Activated CD4-positive, alpha-beta T cell treated with anti-CD3 and anti-CD28 coated beads, Interleukin-2, amount 50 U/mL, for 24 hours (primary cell): ENCODE data around the gene ATAD3B.
A peak's percentile ranks its signal among the peaks of the same experiment; 100 is the strongest.
"Not testable (repeated sequence)": the region's sequence is repeated elsewhere in the genome, so short reads cannot be mapped to it uniquely, and the experiment has no call there.

ENCODE experiments used
- DNase-seq, 2 donors: peaks; one replicate each; pipeline ENCODE4 v3.0.0-alpha.2; 2020; ENCODE audit warnings: low read depth in 1 of 2, low spot score in 1 of 2

The ATAD3B gene, protein sequence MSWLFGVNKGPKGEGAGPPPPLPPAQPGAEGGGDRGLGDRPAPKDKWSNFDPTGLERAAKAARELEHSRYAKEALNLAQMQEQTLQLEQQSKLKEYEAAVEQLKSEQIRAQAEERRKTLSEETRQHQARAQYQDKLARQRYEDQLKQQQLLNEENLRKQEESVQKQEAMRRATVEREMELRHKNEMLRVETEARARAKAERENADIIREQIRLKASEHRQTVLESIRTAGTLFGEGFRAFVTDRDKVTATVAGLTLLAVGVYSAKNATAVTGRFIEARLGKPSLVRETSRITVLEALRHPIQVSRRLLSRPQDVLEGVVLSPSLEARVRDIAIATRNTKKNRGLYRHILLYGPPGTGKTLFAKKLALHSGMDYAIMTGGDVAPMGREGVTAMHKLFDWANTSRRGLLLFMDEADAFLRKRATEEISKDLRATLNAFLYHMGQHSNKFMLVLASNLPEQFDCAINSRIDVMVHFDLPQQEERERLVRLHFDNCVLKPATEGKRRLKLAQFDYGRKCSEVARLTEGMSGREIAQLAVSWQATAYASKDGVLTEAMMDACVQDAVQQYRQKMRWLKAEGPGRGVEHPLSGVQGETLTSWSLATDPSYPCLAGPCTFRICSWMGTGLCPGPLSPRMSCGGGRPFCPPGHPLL

DNA sequence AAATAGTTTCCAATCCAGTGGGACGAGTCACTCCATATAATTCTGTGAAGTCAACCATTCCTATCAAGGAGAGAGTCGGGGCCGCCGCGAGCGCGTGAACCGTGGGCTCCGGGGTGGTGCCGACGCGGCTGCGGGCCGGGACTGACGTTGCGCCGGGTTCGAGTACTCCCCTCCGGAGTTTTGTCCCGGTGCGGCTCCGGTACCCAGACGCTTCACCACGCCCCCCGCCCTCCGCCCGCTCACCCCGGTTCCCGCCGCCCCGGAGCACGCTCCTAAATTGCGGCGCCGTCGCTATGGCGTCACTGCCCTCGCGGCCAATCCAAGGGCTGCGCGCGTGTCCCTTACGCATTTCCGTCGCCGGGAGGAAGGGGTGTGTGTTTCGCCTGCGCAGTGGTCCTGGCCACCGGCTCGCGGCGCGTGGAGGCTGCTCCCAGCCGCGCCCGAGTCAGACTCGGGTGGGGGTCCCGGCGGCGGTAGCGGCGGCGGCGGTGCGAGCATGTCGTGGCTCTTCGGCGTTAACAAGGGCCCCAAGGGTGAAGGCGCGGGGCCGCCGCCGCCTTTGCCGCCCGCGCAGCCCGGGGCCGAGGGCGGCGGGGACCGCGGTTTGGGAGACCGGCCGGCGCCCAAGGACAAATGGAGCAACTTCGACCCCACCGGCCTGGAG lies at the start of gene ATAD3B:
TSS of gene ATAD3B (plus strand) at position 377 of the 664 bp plus-strand sequence. CDS start at position 497, 120 bp downstream.
- peak; percentile 85 to 93 for DNase-seq

DNA sequence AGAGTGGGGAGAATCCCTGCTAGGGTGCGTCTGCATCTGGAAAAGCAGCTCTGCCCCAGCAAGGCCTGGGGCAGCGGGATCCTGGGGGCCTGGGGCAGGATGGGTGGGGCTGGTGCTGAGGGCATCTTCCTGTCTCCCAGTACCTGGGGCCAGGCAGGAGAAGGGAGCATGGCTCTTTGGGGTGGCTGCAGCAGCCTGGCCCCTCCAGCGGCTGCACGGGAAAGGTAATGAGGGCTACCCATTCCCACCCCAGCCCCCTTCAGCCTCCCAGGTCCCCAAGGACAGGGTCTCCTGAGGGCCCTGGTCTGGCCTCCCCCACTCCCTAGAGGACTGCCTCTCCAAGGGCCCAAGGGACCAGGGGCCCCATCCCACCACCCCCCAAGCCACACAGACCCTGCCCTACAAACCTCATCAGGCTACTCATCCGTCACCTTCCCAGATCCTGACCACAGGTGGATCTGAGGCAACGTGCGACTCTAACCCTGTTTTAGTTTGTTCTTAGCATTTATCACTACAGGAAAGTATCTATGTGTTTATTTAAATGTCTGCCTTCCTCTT lies 49.6 kb upstream of the ATAD3B start:
- no peak for DNase-seq

DNA sequence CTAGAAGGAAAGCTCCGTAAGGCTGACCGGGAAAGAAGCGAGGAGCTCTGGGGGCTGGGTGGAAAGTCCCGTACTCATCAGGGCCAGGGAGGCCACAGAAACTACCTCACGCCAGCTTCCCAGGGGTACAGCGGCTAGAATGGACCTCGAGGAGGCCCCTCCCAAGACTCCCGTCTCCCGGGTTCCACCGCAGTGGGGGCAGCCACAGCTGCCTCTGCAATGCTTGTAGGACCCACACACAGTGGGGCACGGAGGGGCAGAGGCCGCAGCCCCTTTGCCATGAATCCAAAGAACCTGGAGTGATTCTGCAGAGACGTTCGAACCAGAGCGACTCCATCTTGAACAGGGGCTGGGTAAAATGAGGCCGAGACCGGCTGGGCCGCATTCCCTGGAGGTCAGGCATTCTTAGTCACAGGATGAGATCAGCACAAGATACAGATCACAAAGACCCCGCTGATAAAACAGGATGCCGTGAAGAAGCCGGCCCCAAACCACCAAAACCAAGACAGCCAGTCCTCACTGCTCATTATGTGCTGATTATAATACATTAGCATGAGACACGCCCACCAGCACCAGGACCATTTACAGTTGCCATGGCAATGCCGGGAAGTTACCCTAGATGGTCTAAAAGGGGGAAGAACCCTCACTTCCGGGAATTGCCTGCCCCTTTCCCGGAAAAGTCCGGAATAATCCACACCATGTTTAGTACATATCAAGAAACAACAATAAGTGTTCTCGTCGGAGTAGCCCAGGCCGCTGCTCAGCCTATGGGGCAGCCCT lies 48.9 kb upstream of the ATAD3B start:
- DNase-seq: no peak

DNA sequence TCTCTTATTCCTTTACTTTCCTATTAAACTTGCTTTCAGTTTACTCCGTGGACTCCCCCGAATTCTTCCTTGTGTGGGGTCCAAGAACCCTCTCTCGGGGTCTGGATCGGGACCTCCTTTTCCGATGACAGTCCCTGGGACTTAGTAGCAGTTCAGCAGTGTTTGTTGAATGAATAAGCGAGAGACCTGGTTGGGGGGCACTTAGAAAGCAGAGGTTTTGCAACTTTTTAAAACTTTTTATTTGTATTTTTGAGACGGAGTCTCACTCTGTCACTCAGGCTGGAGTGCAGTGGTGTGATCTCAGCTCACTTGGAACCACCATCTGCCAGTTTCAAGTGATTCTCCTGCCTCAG lies 48.3 kb upstream of the ATAD3B start:
- DNase-seq: no peak

DNA sequence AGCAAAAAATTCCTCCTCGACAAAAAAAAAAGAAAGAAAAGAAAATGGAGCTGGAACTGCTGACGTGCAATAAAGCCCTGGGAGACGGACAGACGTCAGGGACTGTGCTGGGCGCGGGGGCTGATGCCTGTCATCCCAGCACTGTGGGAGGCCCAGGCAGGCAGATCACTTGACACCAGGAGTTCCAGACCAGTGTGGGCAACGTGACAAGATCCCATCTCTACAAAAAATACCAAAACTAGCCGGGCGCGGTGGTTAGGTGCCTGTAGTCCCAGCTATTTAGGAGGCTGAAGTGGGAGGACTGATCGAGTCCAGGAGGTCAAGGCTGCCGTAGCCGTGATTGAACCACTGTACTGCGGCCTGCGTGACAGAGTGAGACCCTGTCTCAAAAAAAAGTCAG lies 46.9 kb upstream of the ATAD3B start:
- no peak for DNase-seq

DNA sequence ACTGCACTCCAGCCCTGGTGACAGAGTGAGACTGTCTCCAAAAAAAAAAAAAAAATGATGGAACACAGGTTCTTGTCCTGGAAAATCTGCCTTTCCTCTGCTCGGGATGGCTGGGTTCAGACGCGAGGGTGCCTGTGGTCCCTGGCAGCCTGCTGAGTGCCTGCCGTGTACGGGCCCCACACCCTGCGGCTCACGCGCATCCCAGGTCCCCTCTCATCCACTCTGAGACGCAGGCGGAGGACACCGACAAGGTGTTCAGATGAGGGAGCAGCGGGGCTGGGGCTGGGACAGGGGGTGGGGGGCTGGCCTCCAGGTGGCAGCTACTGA lies 46.2 kb upstream of the ATAD3B start:
- no peak for DNase-seq

DNA sequence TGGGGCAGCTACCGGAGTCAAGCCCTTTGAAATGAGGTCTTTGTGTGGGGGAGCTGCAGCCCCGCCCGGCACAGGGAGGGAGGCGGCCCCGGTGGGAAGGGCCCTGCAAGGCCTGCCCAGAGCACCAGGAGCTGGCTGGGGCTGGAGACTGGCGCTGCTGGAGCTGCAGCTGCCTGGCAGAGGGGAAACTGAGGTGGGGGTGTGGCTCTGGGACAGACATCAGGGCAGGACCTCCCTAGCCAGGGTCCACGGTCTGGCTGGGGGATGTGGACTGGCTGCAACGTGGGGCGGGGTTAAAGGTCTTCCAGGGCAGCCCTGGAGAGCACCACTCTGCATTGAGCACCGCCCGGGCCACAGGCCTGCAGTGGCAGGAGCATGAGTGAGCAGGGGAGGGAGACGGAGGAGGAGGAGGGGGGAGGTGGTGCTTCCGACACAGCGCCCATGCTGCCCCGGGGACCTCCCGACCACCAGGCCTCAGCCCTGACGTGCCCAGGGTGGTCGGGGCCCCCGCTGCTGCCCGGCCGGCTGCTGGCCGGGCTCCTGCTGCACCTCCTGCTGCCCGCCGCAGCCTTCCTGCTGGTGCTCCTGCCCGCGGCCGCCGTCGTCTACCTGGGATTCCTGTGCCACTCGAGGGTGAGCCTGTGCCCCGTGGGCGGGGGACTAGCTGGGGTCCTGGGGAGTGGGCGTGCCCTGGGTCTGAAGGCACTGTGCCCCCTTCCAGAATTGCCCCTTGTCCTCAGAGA lies 45.6 kb upstream of the ATAD3B start:
- DNase-seq: no peak

DNA sequence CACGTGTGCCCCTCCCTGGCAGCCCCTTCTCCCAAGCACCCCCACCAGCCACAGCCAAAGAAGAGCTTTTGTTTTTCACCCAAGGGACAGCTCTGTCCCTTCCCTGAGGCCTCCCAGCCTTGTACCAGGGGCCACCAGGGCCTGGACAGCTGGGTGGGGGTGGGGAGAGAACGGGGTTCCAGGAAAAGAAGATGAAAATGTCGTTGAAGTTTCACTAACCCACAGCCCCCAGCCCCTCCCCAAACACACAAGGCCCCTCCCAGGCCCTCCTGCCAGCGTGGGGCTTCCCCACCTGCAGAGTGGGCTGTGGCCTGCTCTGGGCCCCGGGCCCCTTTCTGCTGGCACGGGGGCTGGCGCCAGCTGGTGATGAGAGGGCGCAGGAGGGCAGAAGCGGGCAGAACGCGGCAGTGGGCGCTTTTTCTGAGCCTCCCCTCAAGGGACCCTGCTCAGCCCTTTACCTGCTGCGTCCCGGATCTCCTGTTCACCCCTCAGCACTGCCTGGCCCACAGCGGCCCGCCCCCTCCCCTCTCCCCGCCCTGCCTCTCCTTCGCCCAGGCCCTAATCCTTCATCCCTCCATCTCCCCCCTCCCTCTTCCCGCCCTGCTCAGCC lies 45.0 kb upstream of the ATAD3B start:
- no peak for DNase-seq

DNA sequence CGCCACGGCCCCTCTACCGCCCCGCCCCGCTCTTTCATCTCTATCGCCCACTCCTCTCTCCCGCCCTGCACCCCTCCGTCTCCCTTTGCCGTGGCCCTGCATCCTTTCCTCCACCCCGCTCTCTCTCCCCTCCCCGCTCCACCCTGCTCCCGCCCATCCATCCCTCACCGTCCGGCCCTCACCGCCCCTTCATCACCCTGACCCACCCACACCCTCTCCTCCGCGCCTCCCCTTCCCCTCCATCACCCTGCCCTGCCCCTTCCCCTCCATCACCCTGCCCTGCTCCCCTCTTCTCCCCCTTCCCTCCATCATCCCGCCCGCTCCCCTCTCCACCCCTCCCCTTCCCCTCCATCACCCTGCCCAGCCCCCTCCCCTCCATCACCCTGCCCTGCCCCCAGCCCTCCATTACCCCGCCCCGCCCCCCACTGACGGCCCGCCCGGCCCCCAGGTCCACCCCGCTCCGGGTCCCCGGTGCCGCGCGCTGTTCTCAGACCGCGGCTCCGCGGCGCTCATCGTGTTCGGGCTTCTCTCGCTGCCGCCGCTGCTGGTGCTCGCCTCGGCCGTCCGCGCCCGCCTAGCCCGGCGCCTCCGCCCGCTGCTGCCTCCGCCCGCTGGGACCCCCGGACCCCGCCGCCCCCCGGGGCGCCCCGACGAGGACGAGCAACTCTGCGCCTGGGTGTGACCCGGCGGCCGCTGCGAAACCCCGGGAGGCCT lies 44.3 kb upstream of the ATAD3B start:
- no peak for DNase-seq

DNA sequence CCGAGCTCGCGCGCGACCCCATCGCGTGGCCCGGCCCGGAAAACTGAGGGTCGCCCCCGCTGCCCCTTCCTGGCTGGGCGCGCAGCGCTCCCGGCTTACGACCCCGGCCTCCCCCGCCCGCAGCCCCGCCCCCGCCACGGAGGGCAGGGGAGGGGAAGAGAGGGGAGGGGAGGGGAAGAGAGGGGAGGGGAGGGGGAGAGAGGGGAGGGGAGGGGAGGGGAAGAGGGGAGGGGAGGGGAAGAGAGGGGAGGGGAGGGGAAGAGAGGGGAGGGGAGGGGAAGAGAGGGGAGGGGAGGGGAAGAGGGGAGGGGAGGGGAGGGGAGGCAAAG lies 43.8 kb upstream of the ATAD3B start:
- no peak for DNase-seq

DNA sequence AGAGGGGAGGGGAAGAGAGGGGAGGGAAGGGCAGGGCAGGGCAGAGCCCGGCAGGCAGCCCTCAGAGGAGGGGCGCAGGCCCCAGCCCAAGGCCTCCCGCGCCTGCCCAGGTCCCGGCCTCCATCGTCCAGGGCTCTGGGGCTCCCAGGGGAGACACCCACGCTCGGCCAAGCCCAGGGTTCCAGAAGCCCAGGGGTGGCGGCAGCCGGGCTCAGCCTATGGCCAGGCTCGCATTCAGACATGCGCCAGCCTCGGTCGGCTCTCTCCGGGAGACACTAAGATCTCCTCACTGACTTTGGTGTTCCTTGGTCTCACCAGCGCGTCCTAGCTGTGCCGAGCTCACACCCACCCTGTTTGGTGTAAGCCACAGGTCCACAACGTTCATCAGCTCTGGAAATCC lies 43.4 kb upstream of the ATAD3B start:
- DNase-seq: no peak

DNA sequence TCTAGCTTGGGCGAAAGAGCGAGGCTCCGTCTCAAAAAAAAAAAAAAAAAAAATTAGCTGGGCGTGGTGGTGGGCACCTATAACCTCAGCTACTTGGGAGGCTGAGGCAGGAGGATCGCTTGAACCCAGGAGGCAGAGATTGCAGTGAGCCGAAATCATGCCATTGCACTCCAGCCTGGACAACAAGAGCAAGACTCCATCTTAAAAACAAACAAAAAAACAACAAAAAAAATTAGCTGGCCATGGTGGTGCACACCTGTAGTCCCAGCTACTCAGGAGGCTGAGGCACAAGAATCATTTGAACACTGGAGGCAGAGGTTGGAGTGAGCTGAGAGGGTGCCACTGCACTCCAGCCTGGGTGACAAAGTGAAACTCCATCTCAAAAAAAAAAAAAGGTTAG lies 42.6 kb upstream of the ATAD3B start:
- not testable (repeated sequence) for DNase-seq

DNA sequence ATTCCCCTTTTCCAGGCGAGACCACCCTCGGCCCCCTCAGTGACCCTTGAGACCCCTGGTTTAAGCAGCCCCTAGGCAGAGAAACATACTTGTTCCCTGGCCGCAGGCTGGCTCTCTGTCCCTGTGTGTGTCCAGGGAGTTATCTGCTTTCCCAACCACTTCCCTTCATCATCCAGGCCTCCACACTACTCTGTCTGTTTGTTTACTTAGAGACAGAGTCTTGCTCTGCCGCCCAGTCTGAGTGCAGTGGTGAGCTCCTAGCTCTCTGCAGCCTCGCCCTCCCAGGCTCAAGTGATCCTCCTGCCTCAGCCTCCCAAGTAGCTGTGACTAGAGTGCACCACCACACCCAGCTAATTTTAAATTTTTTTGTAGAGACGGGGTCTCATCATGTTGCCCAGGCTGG lies 41.9 kb upstream of the ATAD3B start:
- no peak for DNase-seq

DNA sequence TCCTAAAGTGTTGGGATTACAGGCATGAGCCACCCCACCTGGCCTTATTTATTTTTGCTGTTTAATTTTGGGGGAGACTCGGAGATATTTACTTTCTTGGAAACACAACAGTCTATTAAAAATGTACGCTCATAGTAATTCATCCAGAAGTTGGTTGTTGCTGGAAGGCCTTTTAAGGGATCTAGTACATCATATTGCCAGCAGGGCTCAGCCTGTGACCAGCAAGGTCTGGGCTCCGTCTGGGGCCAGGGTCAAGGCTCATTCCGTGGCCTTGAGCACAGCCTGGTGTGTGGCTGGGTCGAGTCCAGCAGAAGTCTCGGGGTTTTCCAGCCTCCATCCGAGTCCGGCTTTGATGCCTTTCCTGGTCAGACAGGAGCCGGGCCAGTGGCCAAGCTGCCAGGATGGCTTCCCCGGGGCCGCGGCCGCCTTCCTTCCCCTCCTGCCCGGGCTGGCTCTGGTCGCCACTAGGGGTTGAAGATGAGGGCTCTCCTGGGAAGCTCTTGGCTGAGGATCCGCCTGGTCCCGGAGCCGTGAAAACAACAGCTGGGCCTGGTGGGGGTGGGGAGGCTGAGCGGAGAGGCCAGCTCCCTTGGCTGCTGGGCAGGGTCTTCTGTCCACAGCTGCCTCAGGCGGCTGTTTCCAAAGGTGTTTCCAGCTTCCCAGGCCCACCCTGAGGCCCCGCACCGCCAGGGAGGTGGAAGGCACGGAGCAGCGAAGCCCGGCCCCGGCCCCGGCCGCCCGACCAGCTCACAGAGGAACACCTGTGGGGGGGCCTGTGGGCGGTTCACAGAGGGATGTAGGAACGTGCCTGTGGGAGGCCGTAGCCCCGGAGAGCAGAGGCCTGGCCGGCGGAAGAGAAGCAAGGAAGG lies 41.2 kb upstream of the ATAD3B start:
- DNase-seq: no peak

DNA sequence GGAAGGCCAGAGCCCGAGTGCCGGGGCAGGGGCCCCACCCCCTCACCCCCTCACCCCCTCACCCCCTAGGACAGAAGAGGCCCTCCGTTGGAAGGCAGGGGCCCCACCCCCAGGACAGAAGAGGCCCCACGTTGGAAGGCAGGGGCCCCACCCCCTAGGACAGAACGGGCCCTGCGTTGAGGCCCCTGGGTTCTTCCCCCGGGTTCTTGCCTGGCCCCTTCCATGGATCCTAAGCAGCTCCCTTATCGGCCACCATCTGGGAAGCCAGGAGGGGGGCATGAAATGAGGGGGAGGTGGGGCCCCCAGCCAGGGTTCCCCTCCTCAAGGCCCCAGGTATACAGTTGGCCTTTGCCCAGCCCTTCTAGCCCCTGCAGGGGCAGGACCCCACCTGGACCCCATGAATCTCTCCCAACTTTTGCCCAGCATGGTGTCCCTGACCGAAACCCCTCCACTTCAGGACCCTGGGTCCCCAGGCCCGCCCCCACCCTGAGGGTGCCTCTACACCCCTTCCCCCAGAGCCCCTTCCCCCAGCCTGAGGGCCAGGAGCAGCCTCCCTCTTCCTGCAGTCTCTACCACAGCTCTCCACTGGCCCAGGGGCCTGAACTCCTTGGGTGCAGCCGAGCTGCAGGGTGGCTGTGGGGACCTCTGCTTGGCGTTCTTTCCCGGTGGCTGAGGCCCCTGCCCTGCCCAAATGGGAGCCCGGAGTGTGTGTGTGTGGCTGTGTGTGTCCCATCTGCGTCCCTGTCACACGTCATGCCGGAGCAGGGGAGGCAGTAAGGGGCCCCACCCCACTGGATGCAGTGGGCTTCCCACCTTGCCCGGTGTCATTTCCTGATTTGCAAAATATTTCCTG lies 40.3 kb upstream of the ATAD3B start:
- no peak for DNase-seq

DNA sequence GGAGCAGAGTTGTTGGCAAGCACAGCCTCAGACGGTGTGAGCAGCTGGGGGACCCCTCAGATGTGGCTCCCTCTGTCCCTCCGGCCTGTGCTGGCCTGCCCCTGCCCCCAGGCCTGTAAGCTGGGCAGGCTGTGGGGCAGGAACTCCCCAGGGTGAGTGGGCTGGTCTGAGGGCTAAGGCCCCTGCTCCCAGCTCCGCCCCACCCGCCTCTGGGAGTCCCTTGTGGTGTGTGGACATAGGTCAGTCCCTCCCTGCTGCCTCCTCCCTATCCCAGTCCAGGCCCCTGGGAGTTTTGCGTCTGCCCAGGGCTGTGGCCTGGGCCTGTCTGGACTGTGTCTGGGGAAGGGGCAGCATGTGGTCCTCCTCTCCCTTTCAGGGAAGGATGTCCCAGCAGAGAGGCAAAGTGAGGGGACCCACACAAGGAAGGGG lies 39.7 kb upstream of the ATAD3B start:
- no peak for DNase-seq

DNA sequence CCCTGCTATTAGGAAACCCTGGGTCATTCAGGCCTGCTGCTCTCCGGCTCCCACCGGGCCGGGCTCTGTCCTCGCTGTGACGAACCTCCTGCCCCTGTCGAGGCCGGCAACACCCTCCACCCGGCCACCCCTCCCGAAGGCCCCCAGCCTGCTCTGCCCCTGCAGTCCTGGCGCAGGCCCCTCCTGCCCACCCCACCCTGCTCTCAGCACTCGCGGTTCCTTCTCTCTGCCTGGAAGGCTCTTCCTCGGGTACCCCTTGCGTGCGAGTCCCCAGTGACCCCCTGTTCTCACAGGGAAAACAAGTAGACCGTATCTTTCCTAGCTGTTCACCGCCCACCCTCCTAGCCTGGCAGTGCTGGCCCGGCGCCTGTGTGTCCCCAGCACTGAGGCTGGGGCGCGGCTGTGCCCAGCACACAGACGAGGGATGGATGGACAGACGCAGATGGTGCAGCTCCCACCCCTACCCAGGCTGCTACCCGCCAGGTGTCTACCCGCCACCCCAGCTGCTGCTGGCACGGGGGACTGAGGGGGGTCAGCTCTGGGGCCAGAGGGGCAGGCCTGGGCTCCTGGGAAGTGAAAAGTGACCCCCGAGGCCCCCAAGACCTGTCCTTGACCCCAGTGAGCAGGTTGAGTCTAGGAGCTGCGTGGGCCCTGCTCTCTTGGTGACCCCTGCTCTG lies 39.2 kb upstream of the ATAD3B start:
- DNase-seq: no peak
